HCT116 (cell line): ENCODE data around the gene CDIP1. TPM values are rescaled to one million over a fixed set of nuclear protein-coding genes. Genes with fewer than 3 reads are reported as not detected.

Experiments used
- ATAC-seq: fragments of 200-7000 bp; cut with Tn5 transposase; 2 replicates; pipeline ENCODE4 v1.9.1; 2020; ENCODE audit warnings: mild to moderate bottlenecking, moderate library complexity
- BruUV-seq: library from RNA; stranded (reverse); fragments of 400-500 nt; replicated peaks from 2 replicates; lab custom pipeline; 2021; lab: Mats Ljungman, UMichigan
- CTCF ChIA-PET: fragments of 300-600 bp; sonication (Branson Sonifier 250); formaldehyde crosslinking; loops from one replicate; lab custom pipeline; 2021; ENCODE audit warnings: antibody characterized with exemption; lab: Charles Lee
- POLR2A ChIA-PET: fragments of 300-600, 350-600 bp; sonication (Branson Sonifier 250); formaldehyde crosslinking; loops from one replicate; lab custom pipeline; 2021; ENCODE audit warnings: antibody characterized with exemption; lab: Charles Lee
- RAD21 ChIA-PET, 2 experiments: fragments of 300-600 bp; sonication (Branson Sonifier 250); formaldehyde crosslinking; loops; one replicate each; lab custom pipeline; 2023; ENCODE audit warnings: low total read pairs in 2 of 2; ENCODE audit not compliant: uncharacterized antibody in 2 of 2, unreplicated experiment in 2 of 2, low non-redundant PET in 1 of 2; lab: Charles Lee
- DNase-seq: peaks from one replicate; pipeline ENCODE4 v3.0.0-alpha.2; 2010; ENCODE audit warnings: low read depth, low spot score
- H2AFZ ChIP-seq: fragments of 200-600 bp; shearing (Covaris generic), sonication (generic); 2 replicates; pipeline ENCODE4 v1.6.1; 2017; ENCODE audit warnings: low read depth, mixed run types, mixed read lengths, antibody characterized with exemption, low read length; ENCODE audit not compliant: poor library complexity, severe bottlenecking
- H3K27ac ChIP-seq: 2 replicates; pipeline ENCODE4 v1.5.1; 2012; ENCODE audit warnings: low read depth, low read length
- H3K27me3 ChIP-seq: fragments of 200-600 bp; sonication (generic); 2 replicates; pipeline ENCODE4 v1.6.1; 2016; ENCODE audit warnings: mixed run types, low read length, mixed read lengths; ENCODE audit not compliant: insufficient read depth
- H3K36me3 ChIP-seq, 2 experiments: fragments of 200-500 bp in 1 of 2; fragments of 200-600 bp in 1 of 2; sonication (Bioruptor generic) in 1 of 2; sonication (generic) in 1 of 2; 2 replicates each; pipeline versions ENCODE4 v1.5.1 to v1.6.1; 2014 to 2016; ENCODE audit warnings: low read length in 2 of 2, inconsistent platforms in 1 of 2, mixed read lengths in 1 of 2, mixed run types in 1 of 2; ENCODE audit not compliant: insufficient read depth in 2 of 2, control insufficient read depth in 1 of 2
- H3K4me1 ChIP-seq, 2 experiments: fragments of 200-600 bp in 1 of 2; sonication (generic) in 1 of 2; 2 replicates each; pipeline versions ENCODE4 v1.5.1 to v1.6.1; 2012 to 2017; ENCODE audit warnings: low read length in 2 of 2, inconsistent platforms in 1 of 2, mild to moderate bottlenecking in 1 of 2, mixed read lengths in 1 of 2, mixed run types in 1 of 2, moderate library complexity in 1 of 2; ENCODE audit not compliant: insufficient read depth in 2 of 2, control insufficient read depth in 1 of 2
- H3K4me2 ChIP-seq: fragments of 200-600 bp; sonication (generic); 2 replicates; pipeline ENCODE4 v1.6.1; 2017; ENCODE audit warnings: mixed run types, low read length, mixed read lengths
- H3K4me3 ChIP-seq, 2 experiments: fragments of 200-600 bp in 1 of 2; sonication (generic) in 1 of 2; replicated peaks in 1 of 2; 2 replicates each; pipeline ENCODE4 v1.5.1; 2011 to 2016; ENCODE audit warnings: low read length in 2 of 2, control low read depth in 1 of 2, low read depth in 1 of 2, mild to moderate bottlenecking in 1 of 2, mixed read lengths in 1 of 2, mixed run types in 1 of 2
- H3K79me2 ChIP-seq: fragments of 200-600 bp; sonication (generic); 2 replicates; pipeline ENCODE4 v1.6.1; 2017; ENCODE audit warnings: mild to moderate bottlenecking, mixed run types, low read length, moderate library complexity, mixed read lengths; ENCODE audit not compliant: insufficient read depth
- H3K9ac ChIP-seq: fragments of 200-600 bp; sonication (generic); 2 replicates; pipeline ENCODE4 v1.6.1; 2016; ENCODE audit warnings: low read length, mixed read lengths
- H3K9me2 ChIP-seq: fragments of 200-600 bp; sonication (generic), shearing (Covaris generic); 2 replicates; pipeline ENCODE4 v1.6.1; 2017; ENCODE audit warnings: mixed run types, mild to moderate bottlenecking, moderate library complexity; ENCODE audit not compliant: insufficient read depth
- H3K9me3 ChIP-seq, 2 experiments: fragments of 200-500 bp in 1 of 2; fragments of 200-600 bp in 1 of 2; sonication (Bioruptor generic) in 1 of 2; sonication (generic) in 1 of 2; 2 replicates each; pipeline ENCODE4 v1.6.1; 2014 to 2017; ENCODE audit warnings: low read length in 2 of 2, mixed read lengths in 2 of 2, inconsistent platforms in 1 of 2, low read depth in 1 of 2, mild to moderate bottlenecking in 1 of 2, mixed run types in 1 of 2, moderate library complexity in 1 of 2; ENCODE audit not compliant: control insufficient read depth in 1 of 2, insufficient read depth in 1 of 2
- H4K20me1 ChIP-seq: fragments of 200-600 bp; sonication (generic), shearing (Covaris generic); 2 replicates; pipeline ENCODE4 v1.6.1; 2017; ENCODE audit warnings: mixed run types, mild to moderate bottlenecking, moderate library complexity; ENCODE audit not compliant: insufficient read depth
- CBX3 ChIP-seq: IDR thresholded peaks from 2 replicates; pipeline ENCODE4 v1.6.1; 2012; ENCODE audit warnings: low read depth
- EZH2 ChIP-seq: fragments of 200-600 bp; sonication (generic); IDR thresholded peaks from 2 replicates; pipeline ENCODE4 v1.6.1; 2017; ENCODE audit warnings: antibody characterized with exemption, mixed run types
- FOSL1 ChIP-seq: IDR thresholded peaks from 2 replicates; pipeline ENCODE4 v1.6.1; 2012; ENCODE audit warnings: low read depth
- JUND ChIP-seq: IDR thresholded peaks from 2 replicates; pipeline ENCODE4 v1.6.1; 2012
- POLR2A ChIP-seq: IDR thresholded peaks from 2 replicates; pipeline ENCODE4 v1.7.0; 2011; ENCODE audit warnings: borderline replicate concordance; ENCODE audit not compliant: insufficient read depth, insufficient read length; ENCODE audit errors: extremely low read depth
- SIN3A ChIP-seq: IDR thresholded peaks from 2 replicates; pipeline ENCODE4 v1.6.1; 2012; ENCODE audit warnings: low read depth
- SP1 ChIP-seq: IDR thresholded peaks from 2 replicates; pipeline ENCODE4 v1.6.1; 2012; ENCODE audit warnings: low read depth
- TCF7L2 ChIP-seq: IDR thresholded peaks from 2 replicates; pipeline ENCODE4 v1.7.0; 2011; ENCODE audit warnings: borderline replicate concordance, inconsistent platforms; ENCODE audit not compliant: insufficient read depth, insufficient read length; ENCODE audit errors: extremely low read depth
- intact Hi-C: fragments of 100-400 bp; cut with micrococcal nuclease; formaldehyde crosslinking; loops from 2 replicates; pipeline ENCODE4 v1.10.0; 2022
- total RNA-seq: library from RNA; stranded (reverse); gene quantifications from one replicate; pipeline ENCODE4 v1.2.1, GENCODE V29; 2021; ENCODE audit not compliant: unreplicated experiment
- TF ChIP-seq, protein P1 (sequence below): IDR thresholded peaks from 2 replicates; pipeline ENCODE4 v1.6.1; 2012
- TF ChIP-seq, protein P2 (sequence below), 3 experiments: fragments of 200-600 bp in 1 of 3; sonication (generic) in 1 of 3; IDR thresholded peaks in 2 of 3; conservative IDR thresholded peaks in 1 of 3; 2 replicates each; pipeline ENCODE4 v1.5.1; 2012 to 2017; ENCODE audit warnings: low read depth in 2 of 3, low read length in 2 of 3, antibody characterized with exemption in 1 of 3, borderline replicate concordance in 1 of 3, control low read depth in 1 of 3, mild to moderate bottlenecking in 1 of 3, mixed read lengths in 1 of 3, mixed run types in 1 of 3, moderate library complexity in 1 of 3; ENCODE audit not compliant: insufficient read depth in 1 of 3

Gene CDIP1
- total RNA-seq, 1 experiment from 2014 or later, result 7.2 TPM

DNA sequence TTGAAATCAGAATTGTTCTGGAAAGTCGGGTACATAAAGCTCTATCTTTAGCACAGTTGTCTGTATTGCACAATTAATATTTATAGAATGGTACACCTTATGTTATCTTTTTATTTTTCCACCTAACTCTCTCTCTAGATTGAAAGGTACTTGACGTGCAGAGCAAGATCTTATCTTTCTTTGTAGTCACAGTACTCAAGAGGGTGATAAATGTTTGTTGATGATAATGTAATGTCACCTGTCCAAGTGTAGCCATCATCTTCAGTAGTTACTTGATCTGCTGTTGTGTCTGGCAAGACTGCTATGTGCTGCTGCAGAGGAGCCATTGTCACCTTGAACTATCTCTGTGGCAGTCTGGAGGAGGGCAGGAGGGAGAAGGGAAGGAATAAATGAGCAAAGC, 57.0 kb downstream of the CDIP1 start:
- RAD21 ChIA-PET, result no interaction called here
- no peak for ATAC-seq
- BruUV-seq, result no TSS peak

More for the DNA sequence above, 57.0 kb downstream of the CDIP1 start:
- Histone ChIP-seq H3K36me3 (peaks cover 3 to 4% of the 10 kb centered on the region in 2 experiments; a peak in 3 of 4 replicates), H3K4me2 (no peak overlapping the region), H3K27ac (no peak overlapping the region), H3K27me3 (no peaks in the 10 kb centered on the region)
- TF ChIP-seq TCF7L2 (no peak), SIN3A (no peak), SP1 (no peak), JUND (no peak), EZH2 (no peak), CBX3 (no peak), FOSL1 (no peak), POLR2A (no peak)
- TF ChIP-seq, protein P1, sequence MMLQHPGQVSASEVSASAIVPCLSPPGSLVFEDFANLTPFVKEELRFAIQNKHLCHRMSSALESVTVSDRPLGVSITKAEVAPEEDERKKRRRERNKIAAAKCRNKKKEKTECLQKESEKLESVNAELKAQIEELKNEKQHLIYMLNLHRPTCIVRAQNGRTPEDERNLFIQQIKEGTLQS, result no peak
- TF ChIP-seq, protein P2, sequence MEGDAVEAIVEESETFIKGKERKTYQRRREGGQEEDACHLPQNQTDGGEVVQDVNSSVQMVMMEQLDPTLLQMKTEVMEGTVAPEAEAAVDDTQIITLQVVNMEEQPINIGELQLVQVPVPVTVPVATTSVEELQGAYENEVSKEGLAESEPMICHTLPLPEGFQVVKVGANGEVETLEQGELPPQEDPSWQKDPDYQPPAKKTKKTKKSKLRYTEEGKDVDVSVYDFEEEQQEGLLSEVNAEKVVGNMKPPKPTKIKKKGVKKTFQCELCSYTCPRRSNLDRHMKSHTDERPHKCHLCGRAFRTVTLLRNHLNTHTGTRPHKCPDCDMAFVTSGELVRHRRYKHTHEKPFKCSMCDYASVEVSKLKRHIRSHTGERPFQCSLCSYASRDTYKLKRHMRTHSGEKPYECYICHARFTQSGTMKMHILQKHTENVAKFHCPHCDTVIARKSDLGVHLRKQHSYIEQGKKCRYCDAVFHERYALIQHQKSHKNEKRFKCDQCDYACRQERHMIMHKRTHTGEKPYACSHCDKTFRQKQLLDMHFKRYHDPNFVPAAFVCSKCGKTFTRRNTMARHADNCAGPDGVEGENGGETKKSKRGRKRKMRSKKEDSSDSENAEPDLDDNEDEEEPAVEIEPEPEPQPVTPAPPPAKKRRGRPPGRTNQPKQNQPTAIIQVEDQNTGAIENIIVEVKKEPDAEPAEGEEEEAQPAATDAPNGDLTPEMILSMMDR (IDR thresholded peaks at IDR 0.05 in 2 of 3, conservative IDR thresholded peaks at IDR 0.05 in 1 of 3; ENCODE audit: borderline replicate concordance in 1 of 3, insufficient read depth in 1 of 3, low read depth in 2 of 3, low read length in 2 of 3), result no peak
- TF ChIP-seq, all 23 proteins: peak for 0
- intact Hi-C loops, result no loop called here
- POLR2A ChIA-PET, result no interaction called here
- Histone ChIP-seq H3K4me1 (peaks cover 7 to 16% of the 10 kb centered on the region in 2 experiments), H2AFZ (no peak overlapping the region), H3K4me3 (no peak overlapping the region), H3K9ac (no peak overlapping the region), H4K20me1 (no peaks in the 10 kb centered on the region), H3K9me3 (no peaks in the 10 kb centered on the region), H3K79me2 (peaks cover 77% of the 10 kb centered on the region), H3K9me2 (no peaks in the 10 kb centered on the region)
- no peak for DNase-seq
- CTCF ChIA-PET, result no interaction called here
